ENCODE data around the gene NEURL3. TPM values are rescaled to one million over a fixed set of nuclear protein-coding genes. Genes with fewer than 3 reads are reported as not detected.

NEURL3 gene
- total and polyA plus RNA-seq, 9 of the 15 experiments (the other 6 are each of a cell fraction or from before 2014, with no cell fraction given) = not detected

DNA sequence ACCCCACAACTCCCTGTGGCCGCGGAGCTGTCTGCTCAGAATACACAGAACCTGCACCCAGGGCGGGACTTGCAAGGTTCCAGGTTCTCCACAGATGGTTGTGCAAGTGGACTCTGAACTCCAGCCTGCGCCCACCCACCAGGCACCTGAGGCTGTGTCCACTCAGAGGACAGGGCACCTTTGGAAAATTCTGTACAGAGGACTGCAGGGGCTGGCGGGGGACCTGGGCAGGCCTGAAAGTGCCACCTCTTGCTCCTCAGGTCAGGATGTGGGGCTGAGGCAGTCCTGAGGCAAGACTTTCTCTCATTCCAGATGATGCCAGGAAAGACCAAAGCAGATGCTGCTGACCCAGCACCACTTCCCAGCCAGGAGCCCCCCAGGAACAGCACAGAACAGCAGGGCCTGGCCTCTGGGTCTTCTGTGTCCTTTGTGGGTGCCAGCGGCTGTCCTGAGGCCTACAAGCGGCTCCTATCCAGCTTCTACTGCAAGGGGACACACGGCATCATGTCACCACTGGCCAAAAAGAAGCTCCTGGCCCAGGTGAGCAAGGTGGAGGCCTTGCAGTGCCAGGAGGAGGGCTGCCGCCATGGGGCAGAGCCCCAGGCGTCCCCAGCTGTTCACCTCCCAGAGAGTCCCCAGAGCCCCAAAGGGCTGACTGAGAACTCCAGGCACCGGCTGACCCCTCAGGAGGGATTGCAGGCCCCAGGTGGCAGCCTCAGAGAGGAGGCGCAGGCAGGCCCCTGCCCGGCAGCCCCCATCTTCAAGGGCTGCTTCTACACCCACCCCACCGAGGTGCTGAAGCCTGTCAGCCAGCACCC lies 45.8 kb upstream of the NEURL3 start:
- no TSS peak for BruUV-seq (replicated peaks)
- intact Hi-C loops (cut with micrococcal nuclease) = loop anchor here (5.0 to 10.0 kb wide), 3 partner anchors 211 to 411 kb away; partner anchors contain the start of gene CNNM4
- CTCF ChIA-PET (ENCODE audit: low intra/inter-chr PET ratio) = no interaction called here

More for the DNA sequence above, 45.8 kb upstream of the NEURL3 start:
- Histone ChIP-seq H3K27me3 (ENCODE audit: control insufficient read depth in 2 of 2, insufficient read depth in 2 of 2, low read length in 2 of 2) (no peaks in the 10 kb centered on the region), H3K9me3 (replicated peaks; ENCODE audit: control insufficient read depth, insufficient read depth, low read depth, low read length) (no peaks in the 10 kb centered on the region), H3K4me2 (ENCODE audit: insufficient read depth, low read length) (no peak overlapping the region), H3K27ac (ENCODE audit: extremely low read depth, low read depth, low read length) (no peak overlapping the region), H3K36me3 (ENCODE audit: control insufficient read depth, insufficient read depth, low read length) (peaks cover 4% of the 10 kb centered on the region; the same call in 1 of the 3 replicates), H3K4me3 (no peak overlapping the region), H3K9me1 (ENCODE audit: control insufficient read depth, insufficient read depth, low read length) (no peaks in the 10 kb centered on the region), H4K20me1 (replicated peaks; ENCODE audit: control insufficient read depth, insufficient read depth, low read length) (no peaks in the 10 kb centered on the region), H2AFZ (ENCODE audit: low read depth, low read length) (no peak overlapping the region), H3K4me1 (replicated peaks in 1 of 2; ENCODE audit: control insufficient read depth in 2 of 2, insufficient read depth in 2 of 2, low read length in 2 of 2) (peaks cover 0 to 37% of the 10 kb centered on the region in 2 experiments; a peak in 2 of 5 replicates), H3K9ac (ENCODE audit: insufficient read depth in 1 of 2, low read depth in 2 of 2, low read length in 2 of 2) (no peak overlapping the region), H3K79me2 (ENCODE audit: control insufficient read depth, insufficient read depth, low read length) (no peaks in the 10 kb centered on the region)
- TF ChIP-seq, protein P1, sequence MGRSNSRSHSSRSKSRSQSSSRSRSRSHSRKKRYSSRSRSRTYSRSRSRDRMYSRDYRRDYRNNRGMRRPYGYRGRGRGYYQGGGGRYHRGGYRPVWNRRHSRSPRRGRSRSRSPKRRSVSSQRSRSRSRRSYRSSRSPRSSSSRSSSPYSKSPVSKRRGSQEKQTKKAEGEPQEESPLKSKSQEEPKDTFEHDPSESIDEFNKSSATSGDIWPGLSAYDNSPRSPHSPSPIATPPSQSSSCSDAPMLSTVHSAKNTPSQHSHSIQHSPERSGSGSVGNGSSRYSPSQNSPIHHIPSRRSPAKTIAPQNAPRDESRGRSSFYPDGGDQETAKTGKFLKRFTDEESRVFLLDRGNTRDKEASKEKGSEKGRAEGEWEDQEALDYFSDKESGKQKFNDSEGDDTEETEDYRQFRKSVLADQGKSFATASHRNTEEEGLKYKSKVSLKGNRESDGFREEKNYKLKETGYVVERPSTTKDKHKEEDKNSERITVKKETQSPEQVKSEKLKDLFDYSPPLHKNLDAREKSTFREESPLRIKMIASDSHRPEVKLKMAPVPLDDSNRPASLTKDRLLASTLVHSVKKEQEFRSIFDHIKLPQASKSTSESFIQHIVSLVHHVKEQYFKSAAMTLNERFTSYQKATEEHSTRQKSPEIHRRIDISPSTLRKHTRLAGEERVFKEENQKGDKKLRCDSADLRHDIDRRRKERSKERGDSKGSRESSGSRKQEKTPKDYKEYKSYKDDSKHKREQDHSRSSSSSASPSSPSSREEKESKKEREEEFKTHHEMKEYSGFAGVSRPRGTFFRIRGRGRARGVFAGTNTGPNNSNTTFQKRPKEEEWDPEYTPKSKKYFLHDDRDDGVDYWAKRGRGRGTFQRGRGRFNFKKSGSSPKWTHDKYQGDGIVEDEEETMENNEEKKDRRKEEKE (IDR thresholded peaks at IDR 0.05; ENCODE audit: borderline replicate concordance in 1 of 2, control insufficient read depth in 1 of 2, low read depth in 2 of 2, low read length in 1 of 2) = no peak
- no peak for TF ChIP-seq ERF (CRISPR knock-in tag; IDR thresholded peaks at IDR 0.05)
- no peak for TF ChIP-seq TCFL5 (CRISPR knock-in tag; conservative IDR thresholded peaks at IDR 0.05)
- no peak for TF ChIP-seq PPARD (CRISPR knock-in tag; IDR thresholded peaks at IDR 0.05)
- TF ChIP-seq FOXP1 (CRISPR knock-in tag; IDR thresholded peaks at IDR 0.05) = no peak
- TF ChIP-seq ZNF217 (CRISPR knock-in tag; IDR thresholded peaks at IDR 0.05) = no peak
- TF ChIP-seq SMAD2 (IDR thresholded peaks at IDR 0.05; ENCODE audit: low read depth, low read length) = no peak
- TF ChIP-seq, protein P2, sequence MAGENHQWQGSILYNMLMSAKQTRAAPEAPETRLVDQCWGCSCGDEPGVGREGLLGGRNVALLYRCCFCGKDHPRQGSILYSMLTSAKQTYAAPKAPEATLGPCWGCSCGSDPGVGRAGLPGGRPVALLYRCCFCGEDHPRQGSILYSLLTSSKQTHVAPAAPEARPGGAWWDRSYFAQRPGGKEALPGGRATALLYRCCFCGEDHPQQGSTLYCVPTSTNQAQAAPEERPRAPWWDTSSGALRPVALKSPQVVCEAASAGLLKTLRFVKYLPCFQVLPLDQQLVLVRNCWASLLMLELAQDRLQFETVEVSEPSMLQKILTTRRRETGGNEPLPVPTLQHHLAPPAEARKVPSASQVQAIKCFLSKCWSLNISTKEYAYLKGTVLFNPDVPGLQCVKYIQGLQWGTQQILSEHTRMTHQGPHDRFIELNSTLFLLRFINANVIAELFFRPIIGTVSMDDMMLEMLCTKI (IDR thresholded peaks at IDR 0.05; ENCODE audit: partially characterized antibody) = no peak
- TF ChIP-seq ZNF830 (CRISPR knock-in tag; IDR thresholded peaks at IDR 0.05) = no peak
- no peak for TF ChIP-seq SLC30A9 (CRISPR knock-in tag; IDR thresholded peaks at IDR 0.05)
- TF ChIP-seq, protein P3, sequence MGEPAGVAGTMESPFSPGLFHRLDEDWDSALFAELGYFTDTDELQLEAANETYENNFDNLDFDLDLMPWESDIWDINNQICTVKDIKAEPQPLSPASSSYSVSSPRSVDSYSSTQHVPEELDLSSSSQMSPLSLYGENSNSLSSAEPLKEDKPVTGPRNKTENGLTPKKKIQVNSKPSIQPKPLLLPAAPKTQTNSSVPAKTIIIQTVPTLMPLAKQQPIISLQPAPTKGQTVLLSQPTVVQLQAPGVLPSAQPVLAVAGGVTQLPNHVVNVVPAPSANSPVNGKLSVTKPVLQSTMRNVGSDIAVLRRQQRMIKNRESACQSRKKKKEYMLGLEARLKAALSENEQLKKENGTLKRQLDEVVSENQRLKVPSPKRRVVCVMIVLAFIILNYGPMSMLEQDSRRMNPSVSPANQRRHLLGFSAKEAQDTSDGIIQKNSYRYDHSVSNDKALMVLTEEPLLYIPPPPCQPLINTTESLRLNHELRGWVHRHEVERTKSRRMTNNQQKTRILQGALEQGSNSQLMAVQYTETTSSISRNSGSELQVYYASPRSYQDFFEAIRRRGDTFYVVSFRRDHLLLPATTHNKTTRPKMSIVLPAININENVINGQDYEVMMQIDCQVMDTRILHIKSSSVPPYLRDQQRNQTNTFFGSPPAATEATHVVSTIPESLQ (CRISPR knock-in tag; IDR thresholded peaks at IDR 0.05) = no peak
- no peak for FAIRE-seq
- WGBS (ENCODE audit: insufficient coverage, low coverage, missing lambda C conversion rate) = 86% methylated on average over 11 of the region's 14 CpGs
- POLR2A ChIA-PET = interaction anchor here (1.0 kb wide), 1 partner anchor 12 kb away, joined by 3 read pairs; no protein-coding TSS in a partner anchor
- in situ Hi-C loops (cut with MboI) = loop anchor here (25.0 kb wide), 1 partner anchor 411 kb away; no protein-coding TSS in a partner anchor
- no peak for ATAC-seq
- no peak for DNase-seq (ENCODE audit: extremely low read depth in 1 of 4, low spot score in 3 of 4)

Data from K562 (cell line).